ENCODE data around the gene GPR17.

Gene GPR17

GRCh38 chr2:127609031-127609751 is 36.8 kb upstream of the GPR17 start:
- no peak for DNase-seq
- TF ChIP-seq POLR2A (IDR thresholded peaks at IDR 0.05; ENCODE audit: low read length) (no peak), GATA1 (IDR thresholded peaks at IDR 0.05; ENCODE audit: low read depth, low read length) (no peak)

DNA sequence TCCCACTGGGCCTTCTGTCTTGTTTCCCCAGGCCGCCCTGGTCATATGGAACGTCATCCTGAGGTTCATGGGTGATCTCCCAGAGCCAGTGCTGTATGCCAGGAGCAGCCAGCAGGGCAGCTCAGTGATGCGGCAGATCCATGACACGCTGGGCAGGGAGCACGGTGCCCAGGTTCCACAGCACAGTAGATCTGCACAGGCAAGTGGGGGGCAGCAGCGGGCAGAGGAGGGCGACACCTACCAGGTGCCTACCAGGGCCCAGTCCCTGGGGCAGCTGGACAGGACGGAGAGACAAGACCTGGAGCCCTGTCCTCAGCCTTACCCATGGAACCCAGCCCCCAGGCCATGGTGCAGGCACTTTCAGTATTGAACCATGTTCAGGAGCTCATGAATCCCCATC is 36.1 kb upstream of the GPR17 start:
- TF ChIP-seq POLR2A (IDR thresholded peaks at IDR 0.05; ENCODE audit: low read length): no peak
- TF ChIP-seq GATA1 (IDR thresholded peaks at IDR 0.05; ENCODE audit: low read depth, low read length): no peak

GRCh38 chr2:127610561-127610960 is 35.4 kb upstream of the GPR17 start:
- no peak for TF ChIP-seq POLR2A (IDR thresholded peaks at IDR 0.05; ENCODE audit: low read length)
- no peak for TF ChIP-seq GATA1 (IDR thresholded peaks at IDR 0.05; ENCODE audit: low read depth, low read length)
- DNase-seq: no peak

More for the DNA sequence above, 36.1 kb upstream of the GPR17 start:
- no peak for DNase-seq

DNA sequence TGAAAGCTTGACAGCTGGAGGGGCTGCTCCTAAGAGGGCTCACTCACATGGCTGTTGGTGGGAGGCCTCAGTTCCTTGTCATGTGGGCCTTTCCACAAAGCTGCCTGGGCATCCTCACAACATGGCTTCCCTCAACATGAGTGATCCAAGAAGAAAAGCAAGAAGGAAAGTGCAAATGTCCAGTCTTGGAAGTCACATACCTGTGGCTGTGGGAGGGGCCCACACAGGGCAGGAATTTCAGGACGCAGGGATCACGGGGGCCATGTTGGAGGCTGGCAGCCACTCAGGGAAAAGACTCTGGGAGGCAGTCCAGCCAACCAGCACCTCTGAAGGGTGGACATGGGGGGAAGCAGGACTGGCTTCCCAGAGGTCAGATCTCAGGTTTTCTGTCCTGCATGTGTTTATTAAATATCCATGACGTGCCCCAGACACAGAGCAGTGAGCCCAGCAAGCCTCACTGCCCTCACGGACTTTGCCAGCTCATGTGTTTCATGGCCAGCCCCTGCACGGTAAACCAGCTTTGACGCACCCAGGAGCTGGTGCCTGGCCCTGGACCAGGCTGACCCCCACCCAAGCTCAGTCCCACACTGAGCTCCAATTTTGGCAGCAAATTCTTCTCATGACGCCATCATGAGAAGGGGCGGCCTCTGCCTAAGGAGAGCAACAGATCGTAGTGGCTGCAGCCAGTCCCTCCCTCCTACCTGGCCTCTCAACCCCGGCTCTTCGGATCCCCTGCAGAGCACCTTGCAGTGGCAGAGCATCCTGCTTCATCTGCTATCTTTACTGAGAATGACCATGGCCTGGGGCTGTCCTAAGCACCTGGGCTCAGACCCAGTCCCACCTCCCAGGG is 34.7 kb upstream of the GPR17 start:
- no peak for TF ChIP-seq POLR2A (IDR thresholded peaks at IDR 0.05; ENCODE audit: low read length)
- no peak for TF ChIP-seq GATA1 (IDR thresholded peaks at IDR 0.05; ENCODE audit: low read depth, low read length)
- DNase-seq: no peak

DNA sequence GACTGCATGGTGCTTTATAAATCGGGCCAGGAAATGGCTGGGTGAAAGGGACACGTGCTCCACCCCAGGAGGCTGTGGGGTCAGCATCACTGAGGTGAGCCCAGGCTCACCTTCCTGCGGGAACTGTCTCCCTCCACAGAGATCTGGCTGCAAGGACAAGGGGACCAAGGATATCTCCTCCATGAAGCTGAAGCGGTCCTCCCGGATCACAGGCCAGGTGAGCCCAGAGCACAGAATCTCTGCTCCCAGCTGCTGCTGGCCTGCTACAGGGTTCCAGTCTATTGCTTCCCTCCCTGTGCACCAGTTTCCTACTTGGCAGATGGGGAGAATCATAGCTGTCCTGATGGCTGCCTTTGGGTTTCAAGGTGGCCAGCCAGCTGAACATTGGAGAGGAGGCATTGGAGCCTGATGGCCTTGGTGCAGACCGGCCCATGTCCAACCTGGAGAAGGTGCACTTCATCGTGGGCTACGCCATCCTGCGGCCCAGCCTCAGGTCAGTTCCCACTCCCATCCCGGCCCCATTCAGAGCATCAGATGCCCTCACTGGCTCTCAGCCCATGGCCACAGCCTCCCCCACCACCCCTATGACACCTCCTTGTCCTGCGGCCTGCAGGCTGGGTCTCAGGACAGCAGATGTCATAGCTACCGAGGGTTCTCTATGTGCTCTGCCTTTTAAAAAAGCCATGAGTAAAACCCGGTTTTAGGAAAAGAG is 33.7 kb upstream of the GPR17 start:
- TF ChIP-seq GATA1 (IDR thresholded peaks at IDR 0.05; ENCODE audit: low read depth, low read length) (no peak), POLR2A (IDR thresholded peaks at IDR 0.05; ENCODE audit: low read length) (no peak)
- DNase-seq: no peak

GRCh38 chr2:127614246-127614645 is 31.7 kb upstream of the GPR17 start:
- TF ChIP-seq POLR2A (IDR thresholded peaks at IDR 0.05; ENCODE audit: low read length) (no peak), GATA1 (IDR thresholded peaks at IDR 0.05; ENCODE audit: low read depth, low read length) (no peak)
- DNase-seq: no peak

DNA sequence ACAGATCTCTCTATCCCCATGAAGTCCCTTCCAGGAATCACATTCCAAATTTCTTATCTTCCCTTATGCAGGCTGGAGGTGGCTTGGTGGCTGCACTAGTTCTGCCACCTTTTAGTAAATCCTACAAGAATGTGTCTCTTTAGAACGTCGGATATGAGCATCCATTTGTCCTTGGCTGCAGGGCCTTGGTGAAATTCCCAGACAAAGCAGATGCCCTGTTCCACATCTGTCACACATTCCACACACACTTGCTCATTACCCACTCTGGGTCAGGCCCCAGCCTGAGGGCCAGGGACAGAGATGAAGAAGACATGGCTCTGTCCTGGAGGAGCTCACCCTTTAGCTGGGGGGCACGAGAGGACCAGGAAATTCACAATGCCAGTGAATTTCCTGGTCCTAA is 31.2 kb upstream of the GPR17 start:
- TF ChIP-seq POLR2A (IDR thresholded peaks at IDR 0.05; ENCODE audit: low read length) (no peak), GATA1 (IDR thresholded peaks at IDR 0.05; ENCODE audit: low read depth, low read length) (no peak)
- no peak for DNase-seq

DNA sequence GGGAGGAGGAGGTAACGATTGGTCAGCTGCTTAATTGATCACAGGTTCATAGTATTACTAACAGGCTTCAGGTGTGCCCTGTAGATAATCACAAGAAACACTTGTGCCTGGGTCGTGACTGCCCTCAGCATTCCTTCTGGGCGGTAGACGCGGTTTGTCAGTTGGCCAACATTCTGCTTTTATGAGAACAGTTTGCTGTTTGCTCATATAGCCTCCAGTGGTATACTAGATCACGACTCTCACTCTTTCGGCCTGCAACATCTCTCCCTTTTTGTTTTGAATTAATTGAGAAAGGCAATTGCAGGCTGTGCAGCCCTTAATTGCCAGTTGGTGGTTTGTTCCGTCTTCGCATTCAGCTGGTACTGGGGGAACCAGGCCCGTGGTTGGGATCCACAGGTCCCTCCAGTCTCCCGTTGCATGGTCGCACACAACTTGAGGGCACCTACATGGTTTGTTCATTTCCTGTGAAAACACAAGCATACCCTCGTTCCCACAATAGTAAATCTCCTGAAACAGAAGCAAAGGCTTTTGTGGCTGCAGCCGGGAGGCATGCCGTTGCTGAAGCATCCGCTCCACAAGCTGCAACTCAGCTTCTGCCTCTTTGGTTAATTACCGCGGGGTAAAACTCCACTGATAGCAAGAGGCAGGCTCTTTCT is 30.3 kb upstream of the GPR17 start:
- no peak for TF ChIP-seq GATA1 (IDR thresholded peaks at IDR 0.05; ENCODE audit: low read depth, low read length)
- TF ChIP-seq POLR2A (IDR thresholded peaks at IDR 0.05; ENCODE audit: low read length): no peak
- DNase-seq: no peak

GRCh38 chr2:127618551-127619202 is 27.3 kb upstream of the GPR17 start:
- TF ChIP-seq POLR2A (IDR thresholded peaks at IDR 0.05; ENCODE audit: low read length) (no peak), GATA1 (IDR thresholded peaks at IDR 0.05; ENCODE audit: low read depth, low read length) (no peak)

GRCh38 chr2:127619203-127619590 is 26.8 kb upstream of the GPR17 start:
- no peak for TF ChIP-seq GATA1 (IDR thresholded peaks at IDR 0.05; ENCODE audit: low read depth, low read length)
- no peak for TF ChIP-seq POLR2A (IDR thresholded peaks at IDR 0.05; ENCODE audit: low read length)
- DNase-seq: no peak

More at GRCh38 chr2:127618551-127619202, 27.3 kb upstream of the GPR17 start:
- no peak for DNase-seq

DNA sequence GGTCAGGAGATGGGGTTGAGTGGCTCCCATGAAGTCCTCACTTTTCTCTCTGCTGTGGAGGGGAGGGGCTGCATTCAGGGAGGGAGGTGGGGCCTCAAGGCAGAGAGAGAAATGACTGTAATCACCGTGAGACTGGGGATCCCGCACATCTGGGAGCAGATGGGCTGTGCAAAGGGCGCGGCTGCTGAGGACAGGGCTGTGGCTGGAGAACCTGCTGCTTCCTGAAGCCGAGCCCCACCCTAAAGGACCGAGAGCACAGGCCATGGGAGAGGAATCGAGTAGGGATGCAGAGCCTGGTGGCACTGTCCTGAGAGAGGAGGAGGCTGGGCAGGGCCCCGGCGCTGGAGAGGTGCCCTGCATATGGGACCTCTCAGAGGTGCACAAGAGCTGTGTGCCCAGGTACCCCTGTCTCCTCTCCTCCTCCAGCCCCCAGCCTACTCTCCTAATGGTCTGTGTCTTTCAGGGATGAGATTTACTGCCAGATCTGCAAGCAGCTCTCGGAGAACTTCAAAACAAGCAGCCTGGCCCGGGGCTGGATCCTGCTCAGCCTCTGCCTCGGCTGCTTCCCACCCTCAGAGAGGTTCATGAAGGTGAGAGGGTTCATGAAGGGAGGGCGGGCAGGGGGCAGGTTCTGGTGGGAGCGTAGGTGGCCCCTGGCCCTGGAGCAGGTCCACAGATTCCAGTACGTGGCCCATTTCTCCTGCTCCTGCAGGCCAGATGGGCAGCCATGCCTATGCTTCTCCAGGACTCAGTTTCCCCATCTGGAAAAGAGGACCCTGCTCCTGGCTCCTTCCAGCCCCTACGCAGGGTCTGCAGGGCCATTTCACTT is 25.9 kb upstream of the GPR17 start:
- TF ChIP-seq GATA1 (IDR thresholded peaks at IDR 0.05; ENCODE audit: low read depth, low read length) (no peak), POLR2A (IDR thresholded peaks at IDR 0.05; ENCODE audit: low read length) (no peak)
- DNase-seq: no peak

DNA sequence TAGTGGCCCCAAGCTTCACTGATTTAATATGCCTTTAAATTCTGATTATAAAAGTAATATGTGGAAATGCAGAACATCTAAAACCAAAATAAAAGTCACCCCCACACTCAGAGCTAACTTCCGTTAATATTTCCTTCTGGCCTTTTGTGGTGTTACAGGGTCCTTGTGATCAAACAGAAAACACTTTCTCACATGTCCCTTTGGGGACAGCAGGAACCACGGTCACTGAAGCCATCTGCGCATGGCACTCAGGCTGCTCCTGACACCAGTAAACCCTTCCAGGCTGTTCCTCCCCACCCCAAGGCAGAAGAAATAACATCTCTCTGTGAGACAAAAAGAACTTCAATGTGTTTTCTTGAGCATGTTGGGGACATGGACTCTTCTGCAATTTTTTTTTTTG is 25.1 kb upstream of the GPR17 start:
- DNase-seq: no peak
- no peak for TF ChIP-seq GATA1 (IDR thresholded peaks at IDR 0.05; ENCODE audit: low read depth, low read length)

Data from erythroblast (primary cell).